Skeletal muscle tissue (tissue), 4 donors: ENCODE measurements around the gene AIG1. TPM values are rescaled to one million over a fixed set of nuclear protein-coding genes. Genes with fewer than 3 reads are reported as not detected.

Source experiments
- H3K27ac ChIP-seq: one replicate; pipeline ENCODE4 v1.7.0; 2013; ENCODE audit warnings: mild to moderate bottlenecking, low read depth, low read length, inconsistent platforms
- H3K27me3 ChIP-seq, 3 donors: one replicate each; pipeline ENCODE4 v1.7.0; 2013; ENCODE audit warnings: low read length in 3 of 3; ENCODE audit not compliant: control insufficient read depth in 3 of 3, insufficient read depth in 3 of 3
- H3K36me3 ChIP-seq, 3 donors: one replicate each; pipeline ENCODE4 v1.7.0; 2013; ENCODE audit warnings: low read length in 3 of 3; ENCODE audit not compliant: control insufficient read depth in 3 of 3, insufficient read depth in 3 of 3
- H3K4me1 ChIP-seq, 3 donors: one replicate each; pipeline ENCODE4 v1.7.0; 2013; ENCODE audit warnings: low read length in 3 of 3, mild to moderate bottlenecking in 3 of 3; ENCODE audit not compliant: control insufficient read depth in 3 of 3, insufficient read depth in 3 of 3
- H3K4me3 ChIP-seq, 3 donors: one replicate each; pipeline ENCODE4 v1.7.0; 2013; ENCODE audit warnings: low read length in 3 of 3
- H3K9ac ChIP-seq, 3 donors: one replicate each; pipeline ENCODE4 v1.7.0; 2013; ENCODE audit warnings: low read length in 3 of 3, mild to moderate bottlenecking in 3 of 3, moderate library complexity in 2 of 3, low read depth in 1 of 3
- H3K9me3 ChIP-seq, 3 donors: one replicate each; pipeline ENCODE4 v1.7.0; 2013; ENCODE audit warnings: low read length in 3 of 3; ENCODE audit not compliant: control insufficient read depth in 3 of 3
- total RNA-seq: library from RNA; depleted of rRNA; stranded (reverse); fragments of >200 nt; gene quantifications from one replicate; pipeline ENCODE4 v1.2.3, GENCODE V29; 2014
- donor health status: Osteomylitis.

The AIG1 gene
- total RNA-seq, 1 donor from 2014 or later: 31.3 TPM

DNA sequence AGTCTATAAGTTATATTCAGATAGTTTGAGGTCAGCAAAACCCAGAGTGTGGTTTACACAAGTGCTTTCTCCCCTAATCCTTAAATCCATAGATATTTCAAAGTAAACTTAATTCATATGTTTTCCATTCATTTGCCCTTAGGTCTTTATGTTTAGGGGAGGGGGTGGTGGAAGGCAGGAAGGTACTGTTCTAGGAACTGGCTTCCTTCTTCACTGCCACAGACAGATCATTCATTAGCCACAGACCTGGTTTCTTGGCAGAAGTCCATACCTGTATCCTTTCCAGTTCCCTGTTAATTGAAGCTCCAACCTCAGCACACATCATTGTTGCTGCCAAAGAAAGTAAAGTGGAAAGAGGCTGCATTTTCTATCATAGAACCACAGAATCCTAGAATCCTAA, 123.0 kb downstream of the AIG1 start:
- H3K4me1 ChIP-seq: peaks cover 3 to 5% (median 3%) of the 10 kb centered on the region in 3 donors
- H3K36me3 ChIP-seq: peaks cover 0 to 5% (median 0%) of the 10 kb centered on the region in 3 donors
- H3K9me3 ChIP-seq: no peaks in the 10 kb centered on the region
- H3K4me3 ChIP-seq: no peak overlapping the region
- H3K27me3 ChIP-seq: no peaks in the 10 kb centered on the region
- H3K27ac ChIP-seq: no peak overlapping the region
- H3K9ac ChIP-seq: no peak overlapping the region

DNA sequence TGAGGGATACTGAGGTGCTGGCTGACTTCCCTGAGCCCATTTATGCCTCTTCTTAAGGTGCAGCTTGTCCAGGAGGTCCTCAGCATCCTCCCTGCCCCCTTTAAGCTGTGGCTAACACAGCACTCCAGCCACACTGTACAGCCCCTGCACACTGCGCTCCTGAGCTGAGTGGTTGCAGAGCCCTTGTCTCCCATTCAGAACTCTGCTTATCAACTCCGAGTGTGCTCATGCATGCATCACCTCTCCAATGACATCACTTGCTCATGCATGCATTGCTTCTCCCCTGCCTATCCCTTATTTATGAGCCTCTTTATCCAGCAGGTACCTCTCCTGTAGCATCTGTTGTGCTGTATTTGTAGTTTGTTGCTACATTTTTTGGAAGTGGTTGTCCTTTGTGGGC, 124.6 kb downstream of the AIG1 start:
- no peak overlapping the region for H3K4me3 ChIP-seq
- H3K36me3 ChIP-seq: peaks cover 0 to 5% (median 0%) of the 10 kb centered on the region in 3 donors
- H3K9me3 ChIP-seq: no peaks in the 10 kb centered on the region
- H3K4me1 ChIP-seq: peaks cover 0 to 3% (median 0%) of the 10 kb centered on the region in 3 donors
- no peak overlapping the region for H3K9ac ChIP-seq
- no peak overlapping the region for H3K27ac ChIP-seq
- no peaks in the 10 kb centered on the region for H3K27me3 ChIP-seq

DNA sequence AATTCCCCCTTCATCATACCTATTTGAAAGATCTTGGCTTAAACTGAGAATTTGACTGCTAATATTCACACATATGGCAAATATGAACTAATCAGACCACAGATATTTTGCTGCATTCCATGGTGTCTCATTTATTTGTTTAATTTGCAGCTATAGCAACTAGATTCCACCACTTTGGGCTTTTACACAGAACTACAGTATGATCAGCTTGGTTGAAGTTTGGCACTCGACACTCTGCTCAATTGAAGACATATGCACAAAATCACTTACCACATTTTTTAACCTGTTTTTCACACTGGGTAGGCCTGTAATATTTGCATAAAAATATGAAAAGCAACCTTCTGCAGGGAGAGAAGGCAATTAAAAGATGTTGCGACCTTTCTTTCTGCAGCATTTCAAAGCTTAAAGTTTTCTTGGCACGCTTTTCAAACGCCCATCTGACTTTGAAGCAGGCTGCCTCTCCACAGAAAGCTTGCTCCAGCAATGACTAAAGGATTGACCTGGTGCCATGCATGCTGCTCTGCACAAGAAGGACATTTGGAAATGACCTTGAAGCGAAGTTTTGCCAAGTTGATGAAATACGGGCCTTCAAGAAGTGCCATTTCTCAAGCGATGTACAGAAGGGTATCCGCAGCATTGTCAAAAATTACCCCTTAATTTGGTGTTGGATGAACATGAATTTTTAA, 126.7 kb downstream of the AIG1 start:
- no peak overlapping the region for H3K9ac ChIP-seq

DNA sequence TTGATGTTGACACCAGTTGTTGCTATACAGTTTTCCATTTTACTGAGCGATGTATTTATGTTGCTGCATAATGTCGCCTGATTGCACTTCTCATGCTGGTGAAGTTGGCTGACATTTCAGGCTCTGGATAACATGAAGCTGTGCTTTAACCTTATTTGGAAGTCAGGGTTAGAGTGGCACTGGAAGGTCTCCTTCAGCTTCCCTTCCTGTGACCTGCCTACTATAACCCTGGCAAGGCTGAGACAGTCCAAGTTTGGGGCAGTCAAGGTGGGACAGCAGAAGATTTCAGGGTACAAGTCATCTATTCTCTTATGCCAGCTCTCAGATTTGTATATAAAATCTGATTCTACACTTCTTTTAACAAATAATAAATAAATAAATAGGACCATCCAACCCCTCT, 127.6 kb downstream of the AIG1 start:
- no peak overlapping the region for H3K27ac ChIP-seq
- H3K9me3 ChIP-seq: no peaks in the 10 kb centered on the region
- no peak overlapping the region for H3K4me3 ChIP-seq
- H3K36me3 ChIP-seq: peaks cover 0 to 5% (median 0%) of the 10 kb centered on the region in 3 donors
- no peaks in the 10 kb centered on the region for H3K27me3 ChIP-seq
- no peak overlapping the region for H3K9ac ChIP-seq
- peaks cover 0 to 3% (median 0%) of the 10 kb centered on the region in 3 donors for H3K4me1 ChIP-seq

More for the DNA sequence above, 126.7 kb downstream of the AIG1 start:
- Histone ChIP-seq H3K27me3 (no peaks in the 10 kb centered on the region), H3K36me3 (peaks cover 0 to 5% (median 0%) of the 10 kb centered on the region in 3 donors), H3K4me3 (no peak overlapping the region), H3K4me1 (peaks cover 0 to 3% (median 0%) of the 10 kb centered on the region in 3 donors), H3K27ac (no peak overlapping the region), H3K9me3 (no peaks in the 10 kb centered on the region)

DNA sequence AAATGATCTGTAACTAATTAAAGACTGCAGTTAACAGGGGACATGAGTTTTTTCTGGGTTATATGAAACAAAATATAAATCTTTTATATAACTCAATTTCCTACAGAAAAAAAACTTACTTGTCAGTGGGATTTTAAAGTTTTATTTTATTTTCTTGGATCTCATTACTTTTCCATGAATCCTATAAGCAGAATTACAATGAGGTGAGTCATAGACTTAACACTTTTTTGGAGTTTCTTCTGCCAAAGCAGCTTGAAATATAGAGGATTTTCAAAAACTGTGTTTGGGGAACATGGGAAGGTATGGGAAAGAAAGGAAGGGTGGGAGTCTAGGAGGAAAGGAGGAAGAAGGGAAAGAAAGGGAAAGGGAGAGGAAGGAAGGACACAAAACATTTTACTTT, 130.7 kb downstream of the AIG1 start:
- Histone ChIP-seq H3K27ac (no peak overlapping the region), H3K36me3 (no peaks in the 10 kb centered on the region), H3K4me3 (no peak overlapping the region), H3K9me3 (no peaks in the 10 kb centered on the region), H3K4me1 (peaks cover 3 to 12% (median 8%) of the 10 kb centered on the region in 3 donors), H3K9ac (no peak overlapping the region), H3K27me3 (no peaks in the 10 kb centered on the region)

DNA sequence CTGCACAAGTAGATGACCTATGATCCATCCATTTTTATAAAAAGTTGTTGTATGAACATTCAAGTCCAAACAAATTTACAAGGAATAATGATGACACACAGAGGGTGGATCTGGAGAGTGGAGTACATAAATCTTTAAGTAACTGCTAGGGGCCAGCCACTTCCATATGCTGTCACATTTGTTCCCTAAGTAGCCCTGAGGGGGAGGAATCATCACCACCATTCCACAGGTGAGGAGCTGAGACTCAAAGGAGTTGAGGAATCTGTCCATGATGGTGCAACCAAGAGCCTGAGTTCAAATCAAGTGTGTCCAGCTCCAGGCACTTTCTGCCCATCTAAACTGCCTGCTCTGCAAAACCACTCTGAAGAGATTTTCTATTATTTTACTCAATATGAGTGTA, 132.1 kb downstream of the AIG1 start:
- no peak overlapping the region for H3K4me3 ChIP-seq
- no peaks in the 10 kb centered on the region for H3K9me3 ChIP-seq
- no peaks in the 10 kb centered on the region for H3K36me3 ChIP-seq
- H3K9ac ChIP-seq: no peak overlapping the region
- H3K27me3 ChIP-seq: no peaks in the 10 kb centered on the region
- peaks cover 3 to 12% (median 8%) of the 10 kb centered on the region in 3 donors for H3K4me1 ChIP-seq
- no peak overlapping the region for H3K27ac ChIP-seq

DNA sequence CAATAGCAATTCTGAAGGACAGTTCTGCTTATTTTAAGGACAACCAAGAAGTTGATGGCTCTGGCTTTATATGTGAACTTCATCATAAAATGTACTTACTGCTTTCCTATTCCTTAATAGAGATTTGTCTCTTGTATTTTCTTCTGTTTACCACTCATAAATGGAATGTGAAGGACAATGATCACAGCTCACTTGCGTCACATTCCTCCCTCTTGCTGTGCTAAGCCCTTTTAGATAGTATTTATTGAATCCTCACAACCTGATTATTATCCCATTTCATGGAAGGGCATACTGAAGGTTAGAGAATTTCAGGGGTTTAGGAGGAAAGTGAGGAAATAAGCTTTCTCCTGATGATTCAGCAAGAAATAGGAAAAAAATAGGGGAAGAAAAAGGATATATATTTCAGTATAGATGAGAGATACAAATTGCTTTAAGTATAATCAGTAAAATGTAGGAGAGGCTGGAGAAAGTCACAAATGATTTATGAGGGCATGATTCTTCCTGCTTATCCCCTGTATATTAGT, 132.9 kb downstream of the AIG1 start:
- Histone ChIP-seq H3K27ac (no peak overlapping the region), H3K9me3 (no peaks in the 10 kb centered on the region), H3K4me3 (no peak overlapping the region)

DNA sequence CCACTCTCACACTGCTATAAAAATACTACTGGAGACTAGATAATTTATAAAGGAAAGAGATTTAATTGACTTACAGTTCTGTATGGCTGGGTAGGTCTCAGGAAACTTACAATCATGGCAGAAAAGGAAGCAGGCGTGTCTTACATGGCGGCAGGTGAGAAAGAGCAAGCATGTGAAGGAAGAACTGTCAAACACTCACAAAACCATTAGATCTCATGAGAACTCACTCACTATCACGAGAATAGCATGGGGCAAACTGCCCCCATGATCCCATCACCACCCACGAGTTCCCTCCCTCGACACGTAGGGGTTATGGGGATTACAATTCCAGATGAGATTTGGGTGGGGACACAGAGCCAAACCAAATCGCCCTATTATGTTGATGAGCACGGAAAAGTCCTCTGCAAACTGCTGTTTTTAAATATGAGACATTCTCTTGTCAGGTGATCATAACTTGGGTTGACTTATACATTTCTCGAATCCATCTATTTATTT, 133.5 kb downstream of the AIG1 start:
- Histone ChIP-seq H3K4me3 (no peak overlapping the region), H3K36me3 (no peaks in the 10 kb centered on the region), H3K9ac (no peak overlapping the region), H3K9me3 (no peaks in the 10 kb centered on the region), H3K27ac (no peak overlapping the region), H3K27me3 (no peaks in the 10 kb centered on the region), H3K4me1 (peaks cover 3 to 8% (median 8%) of the 10 kb centered on the region in 3 donors)

More for the DNA sequence above, 132.9 kb downstream of the AIG1 start:
- no peaks in the 10 kb centered on the region for H3K27me3 ChIP-seq
- H3K4me1 ChIP-seq: peaks cover 3 to 8% (median 8%) of the 10 kb centered on the region in 3 donors
- no peak overlapping the region for H3K9ac ChIP-seq
- H3K36me3 ChIP-seq: no peaks in the 10 kb centered on the region

DNA sequence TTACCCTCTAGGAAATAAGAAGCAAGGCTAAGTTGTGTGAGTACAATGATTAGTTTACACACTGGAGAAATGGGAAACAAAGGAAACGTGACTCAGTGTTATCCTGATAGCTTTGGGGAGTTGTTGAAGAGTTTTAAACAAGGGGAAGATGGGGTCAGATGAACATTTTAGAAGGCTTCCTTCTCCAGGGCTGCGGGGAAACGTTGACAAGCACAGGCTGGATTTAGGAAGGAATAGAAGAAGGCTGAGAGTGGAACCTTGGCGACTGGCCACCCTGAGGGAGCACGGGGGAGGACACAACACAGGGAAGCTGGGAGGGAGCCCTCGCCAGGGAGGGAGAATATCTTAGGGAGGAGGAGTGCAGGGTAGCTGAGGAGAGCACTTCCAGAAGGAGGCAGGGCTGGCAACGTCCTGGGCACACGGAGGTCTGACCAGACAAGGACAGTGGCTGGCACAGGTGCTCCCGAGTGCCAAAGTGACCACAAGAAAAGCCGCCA, 134.7 kb downstream of the AIG1 start:
- Histone ChIP-seq H3K9me3 (no peaks in the 10 kb centered on the region), H3K36me3 (no peaks in the 10 kb centered on the region), H3K4me3 (no peak overlapping the region), H3K4me1 (peaks cover 3 to 8% (median 8%) of the 10 kb centered on the region in 3 donors), H3K9ac (no peak overlapping the region), H3K27ac (no peak overlapping the region), H3K27me3 (no peaks in the 10 kb centered on the region)

DNA sequence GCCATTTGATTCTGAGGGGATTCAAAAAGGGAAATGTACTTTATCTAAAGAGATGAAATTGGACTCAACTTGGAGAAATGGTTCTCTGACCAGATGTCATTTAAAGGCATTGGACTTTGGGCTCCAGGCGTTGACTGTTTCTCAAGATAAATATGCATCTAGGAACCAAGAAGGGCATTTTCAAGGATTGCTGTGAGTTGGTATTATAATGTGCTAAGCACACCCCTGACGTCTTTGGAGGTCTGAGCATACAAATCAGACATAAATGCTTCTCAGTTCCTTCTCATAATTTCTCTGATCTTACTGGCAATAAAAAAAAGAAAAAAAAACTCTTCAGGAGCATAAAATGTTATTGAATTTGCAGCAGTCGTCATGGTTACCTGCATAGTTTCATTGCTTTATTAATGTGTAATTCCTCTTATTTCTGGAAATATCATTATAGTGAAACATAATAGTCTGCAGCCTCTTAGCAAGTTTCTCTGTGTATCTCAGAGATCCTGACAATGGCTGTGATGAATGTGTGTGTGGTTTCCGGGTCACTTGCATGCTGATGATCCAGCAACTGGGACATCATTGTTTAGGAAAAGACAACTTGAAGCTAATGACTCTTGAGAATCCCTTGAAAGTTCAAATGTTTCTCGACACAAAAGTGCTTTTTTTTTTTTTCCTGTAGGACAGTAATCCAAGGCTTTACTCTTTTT, 136.0 kb downstream of the AIG1 start:
- Histone ChIP-seq H3K9ac (no peak overlapping the region), H3K4me1 (peaks cover 3 to 8% (median 8%) of the 10 kb centered on the region in 3 donors), H3K27ac (no peak overlapping the region), H3K4me3 (no peak overlapping the region), H3K36me3 (no peaks in the 10 kb centered on the region), H3K27me3 (no peaks in the 10 kb centered on the region), H3K9me3 (no peaks in the 10 kb centered on the region)
